22Rv1 (cell line): ENCODE data around the gene DOC2B.
"Not testable (repeated sequence)": the region's sequence is repeated elsewhere in the genome, so short reads cannot be mapped to it uniquely, and the experiment has no call there.

Source experiments
- ZFX ChIP-seq: fragments of 450-650 bp; IDR thresholded peaks from 2 replicates; pipeline ENCODE4 v1.6.1; 2017; ENCODE audit warnings: antibody characterized with exemption, borderline replicate concordance
- TF ChIP-seq, protein P1 (sequence below): fragments of 450-650 bp; IDR thresholded peaks from 2 replicates; pipeline ENCODE4 v1.5.1; 2017; ENCODE audit warnings: mild to moderate bottlenecking

DNA sequence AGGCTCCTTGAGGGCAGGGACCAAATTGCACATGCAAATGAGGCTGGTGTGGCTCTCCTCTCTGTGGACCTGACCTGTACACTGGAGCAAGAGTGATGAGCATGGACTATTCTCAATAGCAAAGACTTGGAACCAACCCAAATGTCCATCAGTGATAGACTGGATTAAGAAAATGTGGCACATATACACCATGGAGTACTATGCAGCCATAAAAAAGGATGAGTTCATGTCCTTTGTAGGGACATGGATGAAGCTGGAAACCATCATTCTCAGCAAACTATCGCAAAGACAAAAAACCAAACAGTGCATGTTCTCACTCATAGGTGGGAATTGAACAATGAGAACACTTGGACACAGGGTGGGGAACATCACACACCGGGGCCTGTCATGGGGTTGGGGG is 43.1 kb upstream of the DOC2B start:
- TF ChIP-seq, protein P1, sequence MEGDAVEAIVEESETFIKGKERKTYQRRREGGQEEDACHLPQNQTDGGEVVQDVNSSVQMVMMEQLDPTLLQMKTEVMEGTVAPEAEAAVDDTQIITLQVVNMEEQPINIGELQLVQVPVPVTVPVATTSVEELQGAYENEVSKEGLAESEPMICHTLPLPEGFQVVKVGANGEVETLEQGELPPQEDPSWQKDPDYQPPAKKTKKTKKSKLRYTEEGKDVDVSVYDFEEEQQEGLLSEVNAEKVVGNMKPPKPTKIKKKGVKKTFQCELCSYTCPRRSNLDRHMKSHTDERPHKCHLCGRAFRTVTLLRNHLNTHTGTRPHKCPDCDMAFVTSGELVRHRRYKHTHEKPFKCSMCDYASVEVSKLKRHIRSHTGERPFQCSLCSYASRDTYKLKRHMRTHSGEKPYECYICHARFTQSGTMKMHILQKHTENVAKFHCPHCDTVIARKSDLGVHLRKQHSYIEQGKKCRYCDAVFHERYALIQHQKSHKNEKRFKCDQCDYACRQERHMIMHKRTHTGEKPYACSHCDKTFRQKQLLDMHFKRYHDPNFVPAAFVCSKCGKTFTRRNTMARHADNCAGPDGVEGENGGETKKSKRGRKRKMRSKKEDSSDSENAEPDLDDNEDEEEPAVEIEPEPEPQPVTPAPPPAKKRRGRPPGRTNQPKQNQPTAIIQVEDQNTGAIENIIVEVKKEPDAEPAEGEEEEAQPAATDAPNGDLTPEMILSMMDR: not testable (repeated sequence)
- TF ChIP-seq ZFX: not testable (repeated sequence)
